GM12878 (cell line): ENCODE results near the gene SCCPDH. TPM values are rescaled to one million over a fixed set of nuclear protein-coding genes. Genes with fewer than 3 reads are reported as not detected.

Experiments used
- ATAC-seq: fragments of 200-7000 bp; cut with Tn5 transposase; 3 replicates; pipeline ENCODE4 v1.9.1; 2020; ENCODE audit warnings: mild to moderate bottlenecking, moderate library complexity
- BruUV-seq: library from RNA; stranded (reverse); fragments of 400-500 nt; replicated peaks from 2 replicates; lab custom pipeline; 2021; lab: Mats Ljungman, UMichigan
- CTCF ChIA-PET: fragments of 300-600 bp; sonication (Branson Sonifier 250); formaldehyde crosslinking; extraction: SDS; loops from one replicate; lab custom pipeline; 2021; ENCODE audit warnings: inconsistent platforms; lab: Yijun Ruan, JAX
- POLR2A ChIA-PET: fragments of 350-600 bp; formaldehyde crosslinking; extraction: SDS; loops from one replicate; lab custom pipeline; 2021; ENCODE audit warnings: inconsistent platforms; lab: Charles Lee
- RAD21 ChIA-PET: fragments of 300-600 bp; sonication (Branson Sonifier 250); formaldehyde crosslinking; loops from one replicate; lab custom pipeline; 2023; ENCODE audit warnings: antibody characterized with exemption; ENCODE audit not compliant: unreplicated experiment; lab: Charles Lee
- SMC1A ChIA-PET: fragments of 300-600 bp; sonication (Branson Sonifier 250); formaldehyde crosslinking; loops from one replicate; lab custom pipeline; 2023; ENCODE audit not compliant: unreplicated experiment, uncharacterized antibody; lab: Charles Lee
- DNase-seq: peaks from one replicate; pipeline ENCODE4 v3.0.0-alpha.2; 2011; ENCODE audit warnings: low read depth, low spot score
- FAIRE-seq: peaks from 3 replicates; lab custom pipeline; 2011; peaks lifted over from hg19 to GRCh38; lab: Jason Lieb, UNC
- H2AFZ ChIP-seq: 2 replicates; pipeline ENCODE4 v1.6.0; 2011; ENCODE audit warnings: low read depth, low read length, control low read depth; ENCODE audit not compliant: control insufficient read depth
- H3K27ac ChIP-seq: 2 replicates; pipeline ENCODE4 v1.5.1; 2011; ENCODE audit warnings: control low read depth; ENCODE audit not compliant: control insufficient read depth, insufficient read depth
- H3K27me3 ChIP-seq, 2 experiments: replicated peaks in 1 of 2; 2 replicates each; pipeline versions ENCODE4 v1.6.0 to v1.6.1; 2011; ENCODE audit warnings: low read length in 1 of 2; ENCODE audit not compliant: control insufficient read depth in 2 of 2, insufficient read depth in 2 of 2
- H3K36me3 ChIP-seq, 2 experiments: 2 replicates each; pipeline ENCODE4 v1.5.1; 2011; ENCODE audit warnings: low read length in 1 of 2; ENCODE audit not compliant: control insufficient read depth in 2 of 2, insufficient read depth in 2 of 2
- H3K4me1 ChIP-seq: 2 replicates; pipeline ENCODE4 v1.6.1; 2011; ENCODE audit warnings: mild to moderate bottlenecking, low read length, moderate library complexity, mixed read lengths; ENCODE audit not compliant: control insufficient read depth, insufficient read depth
- H3K4me2 ChIP-seq: 2 replicates; pipeline ENCODE4 v1.6.0; 2011; ENCODE audit warnings: control low read depth; ENCODE audit not compliant: control insufficient read depth, insufficient read depth
- H3K4me3 ChIP-seq: fragments of 200-600 bp; sonication (generic); 2 replicates; pipeline ENCODE4 v1.5.1; 2016
- H3K79me2 ChIP-seq: 2 replicates; pipeline ENCODE4 v1.6.0; 2011; ENCODE audit warnings: low read length; ENCODE audit not compliant: control insufficient read depth, insufficient read depth
- H3K9ac ChIP-seq: 2 replicates; pipeline ENCODE4 v1.8.0; 2011; ENCODE audit warnings: low read length, control low read depth, mixed read lengths; ENCODE audit not compliant: control insufficient read depth, insufficient read depth
- H3K9me3 ChIP-seq: replicated peaks from 3 replicates; pipeline ENCODE4 v1.5.1; 2011; ENCODE audit warnings: mild to moderate bottlenecking, low read length; ENCODE audit not compliant: control insufficient read depth, insufficient read depth
- H4K20me1 ChIP-seq: 2 replicates; pipeline ENCODE4 v1.6.0; 2011; ENCODE audit not compliant: control insufficient read depth, insufficient read depth
- CREB1 ChIP-seq: IDR thresholded peaks from 2 replicates; pipeline ENCODE4 v1.6.1; 2012; ENCODE audit warnings: low read depth, mild to moderate bottlenecking, inconsistent platforms
- EZH2 ChIP-seq: IDR thresholded peaks from 2 replicates; pipeline ENCODE4 v1.6.1; 2012; ENCODE audit warnings: low read depth, mild to moderate bottlenecking, control low read depth, inconsistent platforms, low read length, borderline replicate concordance; ENCODE audit not compliant: control insufficient read depth
- FOXM1 ChIP-seq: IDR thresholded peaks from 2 replicates; pipeline ENCODE4 v1.6.1; 2012; ENCODE audit warnings: low read depth, mild to moderate bottlenecking, inconsistent platforms, low read length, moderate library complexity
- PML ChIP-seq: IDR thresholded peaks from 2 replicates; pipeline ENCODE4 v1.6.1; 2012; ENCODE audit warnings: low read length, inconsistent platforms
- WGBS: methylation state at CpG from one replicate; pipeline ENCODE4 v1.1.6; 2016; ENCODE audit warnings: low lambda C conversion rate; ENCODE audit not compliant: insufficient replicate concordance, insufficient coverage; ENCODE audit errors: missing lambda C conversion rate; 5-methylcytosine and 5-hydroxymethylcytosine counted together
- in situ Hi-C: fragments of 300-500 bp; cut with MboI; formaldehyde crosslinking; loops from 9 replicates; pipeline ENCODE4 v1.14.3; 2018; ENCODE audit warnings: mixed read lengths
- intact Hi-C: fragments of 100-400 bp; cut with micrococcal nuclease; formaldehyde crosslinking; loops from one replicate; pipeline ENCODE4 v1.14.2; 2022; ENCODE audit not compliant: unreplicated experiment
- polyA plus RNA-seq, 11 experiments: library from polyadenylated mRNA; depleted of rRNA in 4 of 11; unstranded in 6 of 11; stranded (reverse) in 5 of 11; fragments of >200 nt; fragmentation: Nextera tagmentation in 4 of 11; fragmentation: Illumina TruSeq in 1 of 11; extraction: Ambion mirVana in 4 of 11; extraction: Trizol in 1 of 11; gene quantifications; 1 replicate in 1 of 11; 2 replicates in 10 of 11; pipeline versions ENCODE4 v1.2.1 to v1.2.3, GENCODE V29; 2011 to 2016; ENCODE audit warnings: inconsistent platforms in 2 of 11, missing spikeins in 2 of 11, low read depth in 1 of 11
- total RNA-seq, 4 experiments: library from RNA; depleted of rRNA in 3 of 4; stranded (reverse); fragments of >200 nt in 3 of 4; fragmentation: Illumina TruSeq in 1 of 4; extraction: Trizol in 1 of 4; gene quantifications; 2 replicates each; pipeline versions ENCODE4 v1.2.1 to v1.2.3, GENCODE V29; 2013 to 2021
- TF ChIP-seq, protein P1 (sequence below): IDR thresholded peaks from 2 replicates; pipeline ENCODE4 v1.6.1; 2012; ENCODE audit warnings: mild to moderate bottlenecking, low read depth, low read length

SCCPDH gene
- total and polyA plus RNA-seq, 10 of the 15 experiments (the other 5 are each of a cell fraction or from before 2014, with no cell fraction given) = 5.4 to 44.8 (median 24.5) TPM

GRCh38 chr1:246761396-246761795 lies 37.2 kb downstream of the SCCPDH start (continued):
- TF ChIP-seq CREB1 (no peak), PML (no peak)

DNA sequence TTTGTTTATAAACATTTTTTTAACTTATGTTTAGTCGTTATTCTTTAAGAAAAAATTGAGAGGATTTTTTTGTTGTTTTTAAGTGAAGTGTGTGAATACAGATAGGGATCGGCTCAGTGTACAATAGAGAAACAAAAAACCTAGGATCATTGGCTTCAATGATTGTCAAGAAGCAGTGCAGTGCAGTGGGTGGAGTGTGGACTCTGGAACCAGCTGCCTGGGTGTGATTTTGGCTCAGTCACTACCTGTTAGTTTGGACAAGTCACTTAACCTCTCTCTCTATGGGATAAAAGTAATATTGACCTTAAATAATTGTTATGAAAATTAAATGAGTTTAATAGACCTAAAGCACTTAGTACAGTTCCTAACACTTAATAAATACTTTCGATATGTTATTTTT lies 41.3 kb downstream of the SCCPDH start:
- BruUV-seq = no TSS peak
- CTCF ChIA-PET = interaction anchor here (0.5 to 2.1 kb wide), 3 partner anchors 11 to 106 kb away, joined by 3 to 10 read pairs (median 3); no protein-coding TSS in a partner anchor

More for the DNA sequence above, 41.3 kb downstream of the SCCPDH start:
- peaks cover 2 to 3% of the 10 kb centered on the region in 2 experiments; a peak in 2 of 4 replicates for H3K36me3 ChIP-seq
- no peak overlapping the region for H3K4me2 ChIP-seq
- H3K4me3 ChIP-seq = no peak overlapping the region
- ATAC-seq (no peak), FAIRE-seq (no peak), DNase-seq (no peak)
- no peak for TF ChIP-seq FOXM1
- TF ChIP-seq, protein P1, sequence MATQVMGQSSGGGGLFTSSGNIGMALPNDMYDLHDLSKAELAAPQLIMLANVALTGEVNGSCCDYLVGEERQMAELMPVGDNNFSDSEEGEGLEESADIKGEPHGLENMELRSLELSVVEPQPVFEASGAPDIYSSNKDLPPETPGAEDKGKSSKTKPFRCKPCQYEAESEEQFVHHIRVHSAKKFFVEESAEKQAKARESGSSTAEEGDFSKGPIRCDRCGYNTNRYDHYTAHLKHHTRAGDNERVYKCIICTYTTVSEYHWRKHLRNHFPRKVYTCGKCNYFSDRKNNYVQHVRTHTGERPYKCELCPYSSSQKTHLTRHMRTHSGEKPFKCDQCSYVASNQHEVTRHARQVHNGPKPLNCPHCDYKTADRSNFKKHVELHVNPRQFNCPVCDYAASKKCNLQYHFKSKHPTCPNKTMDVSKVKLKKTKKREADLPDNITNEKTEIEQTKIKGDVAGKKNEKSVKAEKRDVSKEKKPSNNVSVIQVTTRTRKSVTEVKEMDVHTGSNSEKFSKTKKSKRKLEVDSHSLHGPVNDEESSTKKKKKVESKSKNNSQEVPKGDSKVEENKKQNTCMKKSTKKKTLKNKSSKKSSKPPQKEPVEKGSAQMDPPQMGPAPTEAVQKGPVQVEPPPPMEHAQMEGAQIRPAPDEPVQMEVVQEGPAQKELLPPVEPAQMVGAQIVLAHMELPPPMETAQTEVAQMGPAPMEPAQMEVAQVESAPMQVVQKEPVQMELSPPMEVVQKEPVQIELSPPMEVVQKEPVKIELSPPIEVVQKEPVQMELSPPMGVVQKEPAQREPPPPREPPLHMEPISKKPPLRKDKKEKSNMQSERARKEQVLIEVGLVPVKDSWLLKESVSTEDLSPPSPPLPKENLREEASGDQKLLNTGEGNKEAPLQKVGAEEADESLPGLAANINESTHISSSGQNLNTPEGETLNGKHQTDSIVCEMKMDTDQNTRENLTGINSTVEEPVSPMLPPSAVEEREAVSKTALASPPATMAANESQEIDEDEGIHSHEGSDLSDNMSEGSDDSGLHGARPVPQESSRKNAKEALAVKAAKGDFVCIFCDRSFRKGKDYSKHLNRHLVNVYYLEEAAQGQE = no peak
- TF ChIP-seq EZH2 = no peak
- no peaks in the 10 kb centered on the region for H4K20me1 ChIP-seq
- H3K27me3 ChIP-seq = no peaks in the 10 kb centered on the region
- H3K79me2 ChIP-seq = no peaks in the 10 kb centered on the region
- H3K4me1 ChIP-seq = no peaks in the 10 kb centered on the region
- RAD21 ChIA-PET = no interaction called here
- H2AFZ ChIP-seq = no peak overlapping the region
- SMC1A ChIA-PET = interaction anchor here (1.5 kb wide), 1 partner anchor 116 kb away, joined by 3 read pairs; no protein-coding TSS in a partner anchor
- intact Hi-C loops (no loop called here), in situ Hi-C loops (no loop called here)
- WGBS = 97% methylated on average over 3 of the region's 3 CpGs
- H3K9me3 ChIP-seq = no peaks in the 10 kb centered on the region
- no peak overlapping the region for H3K9ac ChIP-seq
- no peak overlapping the region for H3K27ac ChIP-seq
- POLR2A ChIA-PET = no interaction called here
